Measurements from ENCODE around the gene ADK.

Gene ADK

DNA sequence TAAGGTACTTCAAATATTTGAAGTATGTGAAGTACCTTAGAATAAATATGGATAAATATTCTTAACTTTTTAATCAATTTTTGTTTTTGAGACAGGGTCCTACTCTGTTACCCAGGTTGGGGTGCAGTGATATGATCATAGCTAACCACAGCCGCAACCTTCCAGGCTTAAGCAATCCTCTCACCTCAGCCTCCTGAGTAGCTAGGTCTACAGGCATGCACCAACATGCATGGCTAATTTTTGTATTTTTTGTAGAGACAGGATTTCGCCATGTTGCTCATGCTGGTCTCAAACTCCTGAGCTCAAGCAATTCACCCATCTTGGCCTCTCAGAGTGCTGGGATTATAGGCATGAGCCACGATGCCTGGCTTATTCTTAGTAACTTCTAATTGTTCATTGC lies 555.9 kb downstream of the ADK start:
- Histone ChIP-seq H3K36me3 (peaks cover 18% of the 10 kb centered on the region), H3K9me3 (no peaks in the 10 kb centered on the region), H3K4me1 (ENCODE audit: control insufficient read depth in 1 of 2, insufficient read depth in 1 of 2, low read depth in 1 of 2, low read length in 1 of 2) (no peaks in the 10 kb centered on the region), H3K27ac (no peak overlapping the region), H3K27me3 (no peaks in the 10 kb centered on the region), H3K4me3 (ENCODE audit: low read depth in 1 of 2, low read length in 1 of 2) (no peak overlapping the region)
- TF ChIP-seq, protein P1, sequence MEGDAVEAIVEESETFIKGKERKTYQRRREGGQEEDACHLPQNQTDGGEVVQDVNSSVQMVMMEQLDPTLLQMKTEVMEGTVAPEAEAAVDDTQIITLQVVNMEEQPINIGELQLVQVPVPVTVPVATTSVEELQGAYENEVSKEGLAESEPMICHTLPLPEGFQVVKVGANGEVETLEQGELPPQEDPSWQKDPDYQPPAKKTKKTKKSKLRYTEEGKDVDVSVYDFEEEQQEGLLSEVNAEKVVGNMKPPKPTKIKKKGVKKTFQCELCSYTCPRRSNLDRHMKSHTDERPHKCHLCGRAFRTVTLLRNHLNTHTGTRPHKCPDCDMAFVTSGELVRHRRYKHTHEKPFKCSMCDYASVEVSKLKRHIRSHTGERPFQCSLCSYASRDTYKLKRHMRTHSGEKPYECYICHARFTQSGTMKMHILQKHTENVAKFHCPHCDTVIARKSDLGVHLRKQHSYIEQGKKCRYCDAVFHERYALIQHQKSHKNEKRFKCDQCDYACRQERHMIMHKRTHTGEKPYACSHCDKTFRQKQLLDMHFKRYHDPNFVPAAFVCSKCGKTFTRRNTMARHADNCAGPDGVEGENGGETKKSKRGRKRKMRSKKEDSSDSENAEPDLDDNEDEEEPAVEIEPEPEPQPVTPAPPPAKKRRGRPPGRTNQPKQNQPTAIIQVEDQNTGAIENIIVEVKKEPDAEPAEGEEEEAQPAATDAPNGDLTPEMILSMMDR (IDR thresholded peaks at IDR 0.05), result no peak

GRCh38 chr10:74708246-74708645 lies 557.2 kb downstream of the ADK start:
- no peaks in the 10 kb centered on the region for H3K27me3 ChIP-seq
- peaks cover 15% of the 10 kb centered on the region for H3K36me3 ChIP-seq
- no peak overlapping the region for H3K4me3 ChIP-seq (ENCODE audit: low read depth in 1 of 2, low read length in 1 of 2)
- H3K27ac ChIP-seq, result no peak overlapping the region
- TF ChIP-seq, protein P1 (IDR thresholded peaks at IDR 0.05), result no peak
- H3K4me1 ChIP-seq (ENCODE audit: control insufficient read depth in 1 of 2, insufficient read depth in 1 of 2, low read depth in 1 of 2, low read length in 1 of 2), result no peaks in the 10 kb centered on the region
- no peaks in the 10 kb centered on the region for H3K9me3 ChIP-seq

DNA sequence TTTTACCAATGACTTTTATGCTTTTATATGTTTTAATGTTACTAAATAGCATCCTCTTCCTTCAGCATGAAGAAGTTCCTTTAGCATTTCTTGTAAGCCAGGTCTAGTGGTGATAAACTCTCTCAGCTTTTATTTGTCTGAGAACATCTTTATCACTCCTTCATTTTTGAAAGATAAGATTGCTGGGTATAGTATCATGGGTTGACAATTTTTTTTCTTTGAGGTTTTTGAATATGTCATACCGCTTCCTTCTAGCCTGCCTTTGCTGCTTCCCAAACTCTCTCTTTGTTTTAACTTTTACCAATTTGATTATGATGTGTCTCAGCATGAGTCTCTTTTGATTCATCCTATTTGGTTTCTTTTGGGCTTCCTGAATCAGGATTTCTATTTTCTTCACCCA lies 567.2 kb downstream of the ADK start:
- no peaks in the 10 kb centered on the region for H3K9me3 ChIP-seq
- H3K36me3 ChIP-seq, result no peaks in the 10 kb centered on the region
- no peaks in the 10 kb centered on the region for H3K27me3 ChIP-seq
- H3K4me3 ChIP-seq (ENCODE audit: low read depth in 1 of 2, low read length in 1 of 2), result no peak overlapping the region
- no peaks in the 10 kb centered on the region for H3K4me1 ChIP-seq (ENCODE audit: control insufficient read depth in 1 of 2, insufficient read depth in 1 of 2, low read depth in 1 of 2, low read length in 1 of 2)
- TF ChIP-seq, protein P1 (IDR thresholded peaks at IDR 0.05), result no peak
- no peak overlapping the region for H3K27ac ChIP-seq

DNA sequence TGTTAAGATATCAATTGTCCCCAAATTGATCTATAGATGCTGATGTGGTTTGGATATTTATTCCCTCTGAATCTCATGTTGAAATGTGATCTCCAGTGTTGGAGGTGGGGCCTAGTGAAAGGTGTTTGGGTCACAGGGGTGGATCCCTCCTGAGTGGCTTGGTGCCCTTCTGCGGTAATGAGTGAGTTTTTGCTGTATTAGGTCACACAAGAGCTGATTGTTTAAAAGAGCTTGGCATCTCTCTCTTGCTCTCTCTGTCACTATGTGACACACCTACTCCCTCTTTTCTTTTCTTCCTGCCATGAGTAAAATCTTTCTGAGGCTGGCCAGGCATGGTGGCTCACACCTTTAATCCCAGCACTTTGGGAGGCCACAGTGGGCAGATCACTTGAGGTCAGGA lies 577.2 kb downstream of the ADK start:
- Histone ChIP-seq H3K36me3 (no peaks in the 10 kb centered on the region), H3K4me1 (ENCODE audit: control insufficient read depth in 1 of 2, insufficient read depth in 1 of 2, low read depth in 1 of 2, low read length in 1 of 2) (no peaks in the 10 kb centered on the region), H3K27me3 (no peaks in the 10 kb centered on the region), H3K27ac (no peak overlapping the region), H3K4me3 (ENCODE audit: low read depth in 1 of 2, low read length in 1 of 2) (no peak overlapping the region), H3K9me3 (no peaks in the 10 kb centered on the region)
- TF ChIP-seq, protein P1 (IDR thresholded peaks at IDR 0.05), result no peak

GRCh38 chr10:74730246-74730645 lies 579.2 kb downstream of the ADK start:
- Histone ChIP-seq H3K27me3 (no peaks in the 10 kb centered on the region), H3K4me1 (ENCODE audit: control insufficient read depth in 1 of 2, insufficient read depth in 1 of 2, low read depth in 1 of 2, low read length in 1 of 2) (no peaks in the 10 kb centered on the region), H3K27ac (no peak overlapping the region), H3K4me3 (ENCODE audit: low read depth in 1 of 2, low read length in 1 of 2) (no peak overlapping the region), H3K9me3 (no peaks in the 10 kb centered on the region), H3K36me3 (no peaks in the 10 kb centered on the region)
- TF ChIP-seq, protein P1 (IDR thresholded peaks at IDR 0.05), result no peak

DNA sequence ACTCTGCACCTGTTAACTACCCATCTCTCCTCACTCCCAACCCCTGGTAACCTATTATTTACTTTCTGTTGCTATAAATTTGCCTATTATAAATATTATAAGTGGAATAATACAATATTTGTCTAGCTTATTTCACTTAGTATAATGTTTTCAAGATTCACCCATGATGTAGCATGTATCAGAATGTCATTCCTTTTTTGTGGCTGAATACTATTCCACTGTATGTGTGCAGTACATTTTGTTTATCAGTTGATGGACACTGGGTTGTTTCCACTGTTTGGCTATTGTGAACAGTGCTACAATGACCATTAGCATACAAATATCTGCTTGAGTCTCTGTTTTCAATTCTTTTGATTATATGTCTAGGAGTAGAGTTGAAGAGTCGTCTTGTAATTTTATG lies 582.6 kb downstream of the ADK start:
- Histone ChIP-seq H3K4me1 (ENCODE audit: control insufficient read depth in 1 of 2, insufficient read depth in 1 of 2, low read depth in 1 of 2, low read length in 1 of 2) (peaks cover 8 to 10% of the 10 kb centered on the region in 2 experiments), H3K27ac (no peak overlapping the region), H3K9me3 (no peaks in the 10 kb centered on the region), H3K4me3 (ENCODE audit: low read depth in 1 of 2, low read length in 1 of 2) (no peak overlapping the region), H3K36me3 (no peaks in the 10 kb centered on the region), H3K27me3 (no peaks in the 10 kb centered on the region)
- TF ChIP-seq, protein P1 (IDR thresholded peaks at IDR 0.05), result no peak

Data from neutrophil (primary cell).